HG03442 (cell line): ENCODE results near the gene LDLRAD4.

Experiments used
- ATAC-seq: cut with Tn5 transposase; IDR thresholded peaks from one replicate; pipeline ENCODE4 v1.9.1; 2021; ENCODE audit warnings: mild to moderate bottlenecking, moderate library complexity; ENCODE audit not compliant: unreplicated experiment

Gene LDLRAD4

DNA sequence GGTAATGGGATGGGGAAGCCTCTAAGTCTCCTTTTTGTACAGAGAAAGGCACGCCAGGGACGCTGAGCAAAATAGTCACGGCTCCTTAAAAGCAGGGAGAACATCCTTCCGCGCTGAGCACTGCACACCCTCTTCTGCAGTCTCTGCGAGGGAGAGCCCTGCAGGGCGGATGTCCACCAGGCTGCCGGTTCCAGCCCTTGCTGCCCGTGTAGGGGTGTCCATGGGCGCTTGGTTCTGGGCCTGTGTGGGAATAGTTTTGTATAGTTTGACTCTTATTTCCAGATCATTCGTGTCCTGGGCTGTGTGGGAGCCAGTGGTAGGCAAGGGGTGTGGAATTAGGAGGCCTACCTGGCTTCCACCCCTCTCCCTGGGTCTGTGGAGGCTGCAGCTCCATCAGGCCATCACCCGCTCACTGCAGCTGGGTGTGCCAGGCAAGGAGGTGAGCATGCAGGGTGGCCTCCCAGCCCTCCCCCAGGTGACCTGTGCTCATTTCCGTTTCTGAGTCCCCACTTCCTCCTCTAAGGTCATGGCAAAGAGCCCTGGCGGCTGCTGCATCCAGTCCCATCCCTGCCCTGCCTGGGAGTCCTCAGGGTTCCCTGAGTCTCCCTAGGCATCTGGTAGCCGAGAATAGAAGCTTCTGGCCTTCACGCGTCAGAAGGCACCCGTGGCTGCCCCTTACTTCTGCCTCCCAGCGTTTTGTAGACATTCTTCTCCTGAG lies 202.6 kb downstream of the LDLRAD4 start:
- ATAC-seq = no peak

DNA sequence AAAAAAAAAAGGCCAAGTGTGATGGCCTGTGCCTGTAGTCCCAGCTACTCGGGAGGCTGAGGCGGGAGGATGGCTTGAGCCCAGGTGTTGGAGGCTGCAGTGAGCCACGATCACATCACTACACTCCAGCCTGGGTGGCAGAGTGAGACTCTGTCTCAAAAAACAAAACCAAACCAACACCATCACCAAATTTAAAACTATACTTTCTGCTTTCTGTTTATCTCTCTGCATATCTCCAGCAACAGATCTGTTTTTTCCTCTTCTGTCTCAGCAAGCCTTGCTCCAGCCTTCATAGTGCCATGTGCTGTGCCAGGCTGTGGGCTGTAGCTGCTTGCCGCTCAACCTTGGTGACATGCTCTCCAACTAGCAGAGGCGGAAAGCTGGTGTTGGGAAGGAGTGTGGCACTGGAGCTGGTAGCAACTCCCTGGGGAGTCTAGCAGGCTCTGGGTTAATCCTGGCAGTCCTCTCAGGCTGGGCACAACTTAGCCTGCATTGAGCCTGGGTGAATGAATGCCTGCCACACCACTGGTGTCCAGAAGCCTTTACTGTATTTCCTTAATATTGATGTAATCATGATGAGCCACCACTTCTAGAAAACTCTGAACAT lies 204.1 kb downstream of the LDLRAD4 start:
- ATAC-seq = no peak

DNA sequence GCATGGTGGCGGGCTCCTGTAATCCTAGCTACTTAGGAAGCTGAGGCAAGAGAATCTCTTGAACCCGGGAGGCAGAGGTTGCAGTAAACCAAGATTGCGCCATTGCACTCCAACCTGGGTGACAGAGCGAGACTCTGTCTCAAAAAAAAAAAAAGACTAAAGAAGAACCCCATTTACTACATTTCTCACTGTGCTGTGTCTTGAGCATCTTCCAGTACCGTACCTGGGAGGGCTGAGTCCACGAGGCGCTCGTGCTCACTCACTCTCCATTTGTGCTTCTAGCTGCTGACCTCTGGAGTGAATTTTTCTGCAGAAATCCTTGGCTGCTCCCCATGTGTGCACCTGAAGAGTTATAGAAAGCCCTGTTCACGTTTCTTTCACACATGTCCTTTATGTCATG lies 204.8 kb downstream of the LDLRAD4 start:
- ATAC-seq = no peak

DNA sequence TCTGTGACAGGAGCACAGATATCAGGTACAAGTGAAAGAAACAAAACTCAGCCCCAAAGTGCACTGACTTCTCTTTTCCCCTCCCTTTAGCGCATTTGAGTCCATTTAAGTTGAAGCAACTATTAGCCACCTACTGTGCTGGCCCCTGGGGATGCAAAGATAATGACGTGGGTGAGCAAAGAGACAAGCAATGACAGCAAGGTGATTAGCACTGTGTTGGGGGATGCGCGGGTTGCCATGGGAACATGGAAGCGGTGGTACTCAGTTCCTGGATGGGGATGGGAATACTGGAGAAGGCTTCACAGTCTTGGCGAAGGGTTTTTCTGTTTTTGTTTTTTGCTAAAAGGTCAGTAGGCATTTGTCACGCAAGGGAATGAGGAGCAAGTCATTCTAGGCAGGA lies 205.8 kb downstream of the LDLRAD4 start:
- ATAC-seq = no peak

DNA sequence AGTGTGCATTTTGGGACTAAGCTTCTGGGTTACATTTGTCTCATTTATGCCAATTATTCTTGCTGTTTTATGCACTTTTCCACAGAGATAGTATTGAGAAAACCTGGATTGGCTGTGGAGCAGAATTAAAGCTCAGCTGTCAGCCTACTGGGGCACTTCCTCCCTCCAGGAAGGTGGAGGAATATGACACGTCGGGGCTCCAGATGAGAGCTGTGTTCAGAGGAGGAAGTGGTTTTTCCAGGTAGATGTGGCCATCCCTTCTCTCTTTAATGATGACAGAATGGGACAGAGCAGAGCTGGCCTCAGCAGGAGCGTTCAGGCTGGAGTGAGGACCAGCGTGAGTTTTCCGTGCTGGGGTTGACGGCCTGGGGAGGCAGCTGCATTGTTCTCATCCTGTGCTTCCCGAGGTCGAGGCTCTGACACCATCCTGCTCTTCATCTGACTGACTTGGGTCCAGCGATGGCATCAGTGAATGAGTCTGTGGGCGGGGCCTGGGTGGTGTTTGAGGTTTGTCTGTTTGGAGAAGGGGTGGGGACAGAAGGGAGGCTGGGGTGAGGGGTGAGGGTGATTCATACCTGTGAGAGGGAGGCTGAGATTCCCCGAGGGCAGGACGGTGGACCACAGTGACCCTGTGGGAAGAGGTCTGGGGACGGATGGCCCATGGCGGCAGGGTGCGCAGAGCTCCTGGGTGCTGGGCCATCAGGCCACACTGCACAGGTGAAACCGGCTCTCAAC lies 207.0 kb downstream of the LDLRAD4 start:
- no peak for ATAC-seq

DNA sequence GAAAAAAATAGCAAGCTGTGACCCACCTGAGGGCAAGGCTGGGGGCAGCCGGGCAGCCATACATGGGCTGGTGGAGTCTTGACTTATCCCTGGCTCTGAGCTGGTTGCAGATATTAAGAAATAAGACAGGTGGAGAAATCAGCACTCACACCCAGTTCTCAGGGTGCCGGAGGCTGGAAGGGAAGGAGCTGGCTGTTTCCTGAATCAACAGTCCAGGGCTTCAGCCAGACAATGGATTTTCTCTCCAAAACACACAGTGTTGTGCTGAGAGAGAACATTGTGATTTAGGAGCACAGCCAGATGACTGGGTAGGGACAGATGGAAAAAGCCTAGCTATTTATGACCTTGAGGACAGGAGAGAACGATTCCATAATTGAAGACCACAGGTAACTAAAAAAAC lies 208.8 kb downstream of the LDLRAD4 start:
- ATAC-seq = no peak

DNA sequence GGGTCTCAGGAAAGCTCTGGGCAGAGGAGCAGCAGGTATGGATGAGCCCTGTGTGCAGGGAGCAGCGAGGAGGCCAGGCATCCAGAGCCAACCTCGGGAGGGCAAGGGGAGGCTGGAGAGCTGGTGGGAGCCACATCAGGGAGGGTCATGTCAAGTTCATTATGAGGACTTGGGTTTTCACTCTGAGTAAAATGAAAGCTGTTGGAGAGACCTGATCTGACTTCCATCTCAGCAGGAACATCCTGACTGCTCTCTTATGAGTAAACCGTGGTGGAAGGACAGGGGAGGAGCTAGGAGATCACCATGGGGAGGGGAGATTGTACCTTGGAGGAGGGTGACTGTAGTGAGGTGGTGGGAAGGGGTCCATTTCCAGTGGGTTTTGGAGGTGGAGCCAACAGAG lies 209.8 kb downstream of the LDLRAD4 start:
- no peak for ATAC-seq

DNA sequence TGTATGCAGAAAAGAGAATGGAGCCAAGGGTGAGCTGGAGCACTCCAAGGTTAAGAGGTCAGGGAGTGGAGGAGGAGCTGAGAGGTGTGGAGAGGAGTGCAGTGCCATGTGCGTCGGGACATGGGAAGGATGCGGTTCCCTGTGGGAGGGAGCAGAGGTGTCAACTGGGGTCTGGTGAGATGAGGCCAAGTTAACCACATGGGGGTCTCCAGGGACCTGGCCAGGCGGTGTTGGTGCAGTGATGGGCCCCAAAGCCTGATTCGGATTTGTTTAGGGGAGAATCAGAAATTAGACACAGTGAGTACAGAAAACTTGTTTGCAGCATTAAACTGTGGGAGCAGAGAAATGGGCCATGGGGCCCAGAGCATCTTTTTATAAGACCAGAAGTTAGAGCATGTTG lies 210.5 kb downstream of the LDLRAD4 start:
- ATAC-seq = no peak

DNA sequence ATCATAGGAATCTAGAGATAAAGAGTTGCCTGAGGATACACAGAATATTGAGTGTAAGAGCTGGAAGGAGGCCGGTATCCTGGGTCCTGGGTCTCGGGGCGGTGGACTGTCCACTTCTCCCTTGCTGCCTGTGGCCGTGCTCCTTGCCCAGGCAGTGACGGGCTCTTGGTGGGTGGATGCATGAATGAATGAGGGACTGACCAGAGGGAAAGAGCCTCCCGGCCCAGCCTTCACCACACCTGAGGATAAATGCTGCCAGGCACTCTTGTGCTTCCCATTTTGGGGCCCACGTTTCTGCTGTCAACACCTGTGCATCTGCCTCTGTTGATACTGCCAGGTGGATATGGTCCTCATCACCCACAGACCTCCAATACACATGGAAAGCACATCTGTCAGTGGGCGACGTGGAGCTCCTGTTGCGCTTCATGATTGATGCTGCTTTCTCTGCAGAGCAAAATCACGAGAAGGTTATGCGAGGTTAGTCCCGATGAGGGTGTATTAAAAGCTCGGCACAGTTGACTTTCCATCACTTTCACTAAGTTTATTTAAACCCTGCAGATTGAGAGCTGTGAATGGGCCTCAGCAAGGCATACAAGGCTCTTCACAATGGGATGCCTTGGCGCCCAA lies 211.4 kb downstream of the LDLRAD4 start:
- no peak for ATAC-seq

DNA sequence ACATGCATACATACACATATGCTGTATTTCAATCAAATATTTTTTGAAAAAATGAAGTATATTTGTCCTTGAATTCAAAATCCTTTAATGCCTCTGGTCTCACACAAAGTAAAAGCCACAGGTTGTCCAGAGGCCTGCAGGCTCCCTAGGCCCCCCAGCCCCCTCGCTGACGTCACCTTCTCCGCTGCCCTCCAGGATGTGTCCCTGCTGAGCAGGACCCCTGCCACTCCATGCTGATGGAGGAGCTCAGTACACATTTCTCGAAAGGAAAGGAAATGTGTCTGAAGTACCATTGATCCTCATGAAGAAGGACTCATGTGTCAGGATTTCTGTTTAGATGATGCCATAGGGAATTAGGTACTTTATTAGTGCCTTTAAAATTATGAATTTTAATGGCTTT lies 212.1 kb downstream of the LDLRAD4 start:
- ATAC-seq = no peak

DNA sequence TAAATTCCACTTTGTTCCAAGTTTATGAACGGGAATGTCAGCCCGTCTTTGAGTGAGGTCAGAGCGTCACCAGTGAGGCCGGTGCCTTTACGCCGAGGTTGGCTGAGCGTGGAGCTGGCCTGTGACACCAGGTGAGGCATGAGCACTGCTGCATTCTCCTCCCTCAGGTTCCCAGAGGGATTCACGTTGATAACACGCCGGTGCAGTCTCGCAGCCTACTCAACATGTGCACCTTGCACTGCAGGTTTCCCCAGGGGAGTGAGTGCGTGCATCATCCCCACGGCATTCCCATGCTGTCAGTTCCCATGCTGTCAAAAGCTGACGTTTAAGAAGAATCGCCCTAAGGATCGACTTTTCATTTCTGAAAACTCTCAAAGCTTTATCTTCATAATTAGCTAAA lies 213.3 kb downstream of the LDLRAD4 start:
- ATAC-seq = no peak

DNA sequence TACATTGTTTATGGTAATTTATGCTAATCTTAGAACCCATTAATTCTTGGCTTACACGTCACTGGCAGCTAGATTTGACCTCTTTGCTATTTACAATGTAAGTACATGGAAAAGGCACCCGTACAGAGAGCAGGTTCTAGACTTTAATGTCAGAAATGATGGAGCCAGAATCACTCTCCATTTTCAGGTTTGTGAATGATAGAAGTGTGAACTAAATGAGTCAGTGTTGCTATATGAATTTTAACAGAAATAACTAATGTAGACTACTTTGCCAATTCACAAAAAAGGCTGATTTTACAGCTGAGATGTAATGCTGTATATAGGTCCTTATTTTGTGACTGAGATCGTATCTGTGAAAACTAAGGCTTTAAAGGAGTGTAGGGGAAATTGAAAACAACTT lies 214.6 kb downstream of the LDLRAD4 start:
- no peak for ATAC-seq

DNA sequence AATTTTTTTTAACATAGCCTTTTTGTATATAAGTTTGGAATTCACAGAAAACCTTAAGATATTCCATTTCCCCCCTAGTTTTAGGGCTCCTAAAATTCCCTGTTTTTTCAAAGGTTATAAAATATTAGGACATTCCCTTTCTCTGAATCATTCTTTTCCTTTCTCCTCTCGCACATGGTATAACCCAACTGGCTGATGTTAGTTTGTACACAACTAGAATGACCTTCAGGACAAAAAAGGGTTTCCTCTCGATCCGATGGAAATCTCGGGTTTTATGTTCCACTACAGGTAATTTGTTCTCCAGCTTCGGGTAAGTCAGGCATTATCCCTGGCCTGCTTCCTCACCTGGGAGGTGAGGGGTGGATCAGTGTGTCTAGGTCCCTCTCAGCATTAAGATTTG lies 215.1 kb downstream of the LDLRAD4 start:
- ATAC-seq = no peak

DNA sequence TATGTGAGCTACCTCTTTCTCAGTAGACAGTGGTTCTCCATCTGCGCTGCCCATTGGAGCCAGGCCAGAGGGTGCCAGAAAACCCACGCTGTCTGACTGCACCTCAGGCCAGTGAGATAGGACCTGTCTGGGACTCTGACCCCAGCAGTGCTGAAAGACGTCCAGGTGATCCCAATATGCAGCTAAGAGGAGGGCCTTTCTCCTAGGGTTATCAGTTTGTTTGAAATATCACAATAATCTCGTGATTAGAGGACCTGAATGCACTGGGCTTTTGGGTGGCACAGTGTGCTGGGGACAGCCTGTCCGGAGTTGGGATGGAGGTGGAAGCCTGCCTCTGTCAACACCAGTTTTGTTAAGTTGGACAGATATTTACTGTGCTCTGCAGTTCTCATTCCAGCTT lies 216.3 kb downstream of the LDLRAD4 start:
- ATAC-seq = no peak

DNA sequence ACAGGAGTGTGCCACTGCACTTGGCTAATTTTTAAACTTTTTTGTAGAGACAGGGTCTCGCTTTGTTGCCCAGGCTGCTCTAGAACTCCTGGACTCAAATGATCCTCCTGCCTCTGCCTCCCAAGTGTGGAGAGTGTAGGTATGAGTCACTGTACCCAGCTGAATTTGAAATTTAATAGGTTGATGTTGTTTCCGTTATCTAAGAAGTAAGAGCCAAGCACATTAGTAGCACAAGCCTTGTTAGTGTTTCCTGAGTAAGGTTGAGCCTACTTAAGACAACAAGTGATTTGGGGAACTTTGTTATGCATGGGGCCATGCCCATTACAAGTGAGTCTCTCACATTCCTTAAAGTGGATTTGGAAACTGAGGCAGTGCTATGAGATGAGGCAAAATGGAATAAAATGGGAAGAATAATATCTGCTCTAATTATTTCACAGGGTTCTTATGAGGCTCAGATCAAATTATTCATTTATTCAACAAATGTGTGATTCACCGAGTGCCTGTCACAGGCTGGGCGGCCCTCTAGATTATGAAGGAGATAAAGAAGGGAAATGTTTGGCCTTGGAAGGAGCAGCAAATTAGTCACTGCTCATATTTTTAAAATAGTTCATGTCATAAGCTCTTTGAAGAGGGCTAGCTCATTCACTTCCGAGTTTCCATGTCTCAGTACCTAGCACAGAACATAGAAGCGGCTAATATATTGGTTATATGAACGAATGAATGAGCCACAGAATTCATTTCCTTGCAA lies 217.2 kb downstream of the LDLRAD4 start:
- no peak for ATAC-seq

DNA sequence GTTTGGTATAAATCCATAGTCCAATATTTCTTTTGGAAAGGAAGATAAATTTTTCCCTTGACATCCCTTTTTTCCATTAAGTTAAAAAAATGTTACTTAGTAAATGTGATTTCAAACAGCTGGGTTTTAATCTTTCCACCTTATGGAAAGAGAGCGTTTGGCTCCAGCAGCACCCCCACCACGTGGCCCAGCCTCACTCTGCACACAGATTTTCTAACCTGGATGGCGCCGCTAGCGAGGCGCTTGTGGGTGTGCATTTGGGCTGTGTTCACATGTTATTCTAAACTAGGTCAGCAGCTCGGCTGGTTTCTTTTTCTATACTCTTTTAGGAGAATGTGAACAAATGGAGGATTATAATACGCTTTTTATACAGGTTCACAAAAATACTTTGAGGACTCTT lies 218.0 kb downstream of the LDLRAD4 start:
- no peak for ATAC-seq

DNA sequence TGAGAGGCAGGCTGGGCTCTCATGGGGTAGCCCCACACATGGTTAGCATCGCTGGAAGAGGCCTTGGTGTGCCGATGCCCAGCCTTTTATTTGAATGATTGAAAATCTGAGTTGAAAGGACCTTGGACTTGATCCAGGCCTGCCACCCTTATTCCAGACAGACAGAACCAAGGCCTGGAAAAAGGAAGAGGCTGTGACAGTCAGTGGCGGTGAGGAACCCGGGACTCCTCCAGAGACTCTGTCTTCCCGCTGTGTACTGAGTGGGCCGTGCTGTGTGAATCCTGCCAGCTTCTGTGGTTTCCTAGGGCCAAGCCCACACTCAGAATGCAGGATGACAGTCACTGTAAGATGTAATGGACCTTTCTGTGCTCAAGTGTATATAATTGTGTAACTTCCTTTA lies 218.5 kb downstream of the LDLRAD4 start:
- ATAC-seq = no peak

DNA sequence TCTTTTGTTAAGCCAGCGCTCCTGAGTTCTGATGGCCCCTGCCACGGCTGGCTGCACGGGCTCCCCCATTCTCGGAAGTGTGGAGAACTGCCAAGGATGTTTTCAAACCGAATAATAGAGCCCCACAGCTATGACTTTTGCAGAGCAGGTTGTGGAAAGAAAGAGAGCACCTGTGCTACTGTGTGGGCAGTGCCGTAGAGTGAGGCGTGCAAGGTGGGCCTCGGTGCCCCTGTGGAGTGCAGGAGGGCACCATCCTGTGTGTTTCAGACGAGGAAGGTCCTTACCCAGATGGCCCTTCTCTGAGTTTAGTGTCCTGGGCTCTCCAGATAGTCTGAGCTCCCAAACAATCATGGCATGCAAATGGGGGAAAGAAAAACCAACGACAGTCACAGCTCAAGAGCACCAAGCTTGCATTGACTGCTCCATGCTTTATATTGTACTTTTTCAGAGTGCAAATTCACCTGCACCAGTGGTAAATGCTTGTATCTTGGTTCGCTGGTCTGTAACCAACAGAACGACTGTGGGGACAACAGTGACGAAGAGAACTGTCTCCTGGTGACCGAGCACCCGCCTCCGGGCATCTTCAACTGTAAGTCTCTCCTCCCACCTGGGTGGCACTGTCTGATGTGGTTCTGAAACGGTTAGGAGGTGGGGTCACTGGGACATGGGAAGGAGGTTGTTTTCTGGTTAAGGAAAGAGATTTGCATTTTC lies 219.4 kb downstream of the LDLRAD4 start:
- ATAC-seq = no peak

DNA sequence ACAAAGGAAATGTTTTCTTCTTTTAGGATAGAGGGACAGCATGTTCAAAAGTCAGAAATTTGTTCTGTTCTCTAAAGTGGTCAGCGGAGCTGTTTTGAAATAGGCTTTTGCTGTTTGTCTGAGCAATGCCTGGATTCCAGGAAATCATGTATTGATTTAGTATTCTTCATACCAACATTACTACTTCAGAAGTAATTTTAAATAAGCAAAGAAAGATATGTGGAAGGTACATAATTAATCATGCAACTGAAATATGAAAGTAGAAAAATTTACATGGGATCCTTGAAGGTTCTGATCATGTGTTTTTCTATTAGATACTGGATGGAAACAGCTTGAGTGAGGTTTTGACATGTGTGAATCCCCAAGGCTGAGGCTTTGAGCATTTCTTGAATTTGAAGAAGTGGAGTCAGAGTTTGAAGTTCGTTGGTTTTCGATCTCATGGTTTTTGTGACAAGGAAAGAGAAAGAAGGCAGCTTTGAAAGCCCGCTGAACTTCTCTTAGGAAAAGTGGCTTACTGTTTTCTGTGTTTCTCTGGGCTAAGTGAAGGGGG lies 220.0 kb downstream of the LDLRAD4 start:
- ATAC-seq = no peak

DNA sequence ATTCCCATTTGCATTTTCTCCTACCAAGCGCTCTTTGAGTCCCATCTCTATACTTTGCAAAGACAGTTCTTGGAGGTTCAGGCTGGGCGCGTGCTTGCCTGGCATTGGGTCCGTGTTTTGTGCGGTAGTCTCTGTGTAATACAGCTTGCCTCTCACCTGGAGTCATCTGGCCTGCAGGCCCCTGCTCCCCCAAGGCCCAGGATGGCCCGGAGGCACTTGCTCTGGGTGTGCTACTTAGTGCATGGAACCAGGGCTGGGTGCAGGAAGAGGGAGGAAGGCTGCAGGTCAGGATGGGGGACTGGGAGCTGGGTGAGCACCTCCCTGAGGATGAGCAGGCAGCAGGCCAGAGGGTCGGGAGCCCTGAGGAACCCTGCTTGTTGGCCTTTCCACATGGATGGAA lies 220.9 kb downstream of the LDLRAD4 start:
- ATAC-seq = no peak
